DND-41 (cell line): ENCODE measurements around the gene GALNT18.

Experiments
- CTCF ChIP-seq: IDR thresholded peaks from 2 replicates; pipeline ENCODE4 v1.5.1; 2012; ENCODE audit warnings: borderline replicate concordance, low read length, moderate library complexity, mild to moderate bottlenecking; ENCODE audit not compliant: poor library complexity, severe bottlenecking; ENCODE audit errors: extremely low read depth
- EZH2 ChIP-seq: IDR thresholded peaks from 3 replicates; pipeline ENCODE4 v1.6.1; 2012; ENCODE audit warnings: borderline replicate concordance, low read depth, mild to moderate bottlenecking, moderate library complexity, low read length, inconsistent platforms; ENCODE audit not compliant: severe bottlenecking

GRCh38 chr11:11253995-11254394 is 367.8 kb downstream of the GALNT18 start:
- no peak for TF ChIP-seq CTCF
- TF ChIP-seq EZH2: no peak
